NCI-H774 (cell line): ENCODE measurements around the gene INPP5D.
"Not testable (repeated sequence)": the region's sequence is repeated elsewhere in the genome, so short reads cannot be mapped to it uniquely, and the experiment has no call there.

Experiments
- DNase-seq: peaks from one replicate; lab custom pipeline; 2025; lab: John Stamatoyannopoulos, UW

INPP5D gene

GRCh38 chr2:233053928-233054784 is 6.0 kb upstream of the INPP5D start:
- peak; percentile 3 for DNase-seq

- DNase-seq, result no peak
Measured at GRCh38 chr2:233055362-233055761, 4.8 kb upstream of the INPP5D start.

- DNase-seq, result no peak
Measured at GRCh38 chr2:233056961-233057605, 3.1 kb upstream of the INPP5D start.

GRCh38 chr2:233058717-233059546 is 1.2 kb upstream of the INPP5D start:
- no peak for DNase-seq

GRCh38 chr2:233059547-233059796 is 670 bp upstream of the INPP5D start:
- no peak for DNase-seq

GRCh38 chr2:233060501-233060979 is 398 bp downstream of the INPP5D start:
- no peak for DNase-seq

- DNase-seq, result no peak
Measured at GRCh38 chr2:233060980-233061590, 943 bp downstream of the INPP5D start.

- DNase-seq, result no peak
Measured at GRCh38 chr2:233061591-233062450, 1.7 kb downstream of the INPP5D start.

GRCh38 chr2:233062451-233062850 is 2.3 kb downstream of the INPP5D start:
- DNase-seq, result no peak

GRCh38 chr2:233062946-233063268 is 2.8 kb downstream of the INPP5D start:
- DNase-seq, result no peak

GRCh38 chr2:233063269-233063975 is 3.3 kb downstream of the INPP5D start:
- DNase-seq, result no peak

- DNase-seq, result no peak
Measured at GRCh38 chr2:233063976-233064411, 3.9 kb downstream of the INPP5D start.

GRCh38 chr2:233064530-233065199 is 4.5 kb downstream of the INPP5D start:
- DNase-seq, result no peak

GRCh38 chr2:233065200-233065589 is 5.1 kb downstream of the INPP5D start:
- not testable (repeated sequence) for DNase-seq

- DNase-seq, result no peak
Measured at GRCh38 chr2:233065954-233066470, 5.9 kb downstream of the INPP5D start.

GRCh38 chr2:233068762-233069418 is 8.7 kb downstream of the INPP5D start:
- DNase-seq, result no peak

- no peak for DNase-seq
Measured at GRCh38 chr2:233072838-233073237, 12.7 kb downstream of the INPP5D start.

- no peak for DNase-seq
Measured at GRCh38 chr2:233074106-233074505, 14.0 kb downstream of the INPP5D start.
